ENCODE data around the gene ANO8. TPM values are rescaled to one million over a fixed set of nuclear protein-coding genes. Genes with fewer than 3 reads are reported as not detected.

ANO8 gene
- total and polyA plus RNA-seq, 2 experiments from 2014 or later = 4.5 to 24.9 TPM

DNA sequence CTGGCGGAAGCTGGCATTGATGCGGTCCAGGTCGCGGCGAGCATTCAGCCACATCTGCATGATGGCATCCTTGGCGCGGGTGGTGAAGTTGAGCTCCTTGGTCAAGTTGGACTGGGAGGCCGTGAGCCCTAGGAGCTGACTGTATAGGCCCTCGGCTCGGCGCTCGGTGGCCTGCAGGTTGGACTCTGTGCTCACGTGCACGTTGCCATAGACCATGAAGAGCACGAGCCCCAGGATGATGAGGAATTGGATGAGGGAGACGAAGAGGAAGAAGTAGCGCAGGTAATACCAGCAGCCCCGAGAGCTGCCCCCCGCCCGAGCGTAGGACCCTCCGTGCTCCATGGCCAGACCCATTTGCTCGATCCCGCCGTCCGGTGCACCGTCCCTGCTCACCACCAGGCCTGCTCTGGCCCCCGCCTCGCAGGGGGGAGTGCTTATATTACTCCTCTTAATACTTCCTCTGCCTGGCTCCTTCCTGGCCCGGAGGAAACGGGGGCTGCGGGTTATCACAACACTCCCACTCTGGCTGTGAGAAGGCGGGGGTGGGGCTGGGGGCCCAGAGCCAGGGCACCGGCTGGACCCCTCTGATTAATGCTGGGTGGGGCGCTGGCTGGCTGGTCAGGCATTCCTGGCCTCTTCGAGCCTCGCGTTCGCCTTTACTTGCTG lies 42.4 kb upstream of the ANO8 start, which contains the start of gene PLVAP (continued):
- TF ChIP-seq REST (IDR thresholded peaks at IDR 0.05; ENCODE audit: unreplicated experiment) = no peak
- TF ChIP-seq POLR2AphosphoS5 (IDR thresholded peaks at IDR 0.05; ENCODE audit: low read depth) = no peak
- TF ChIP-seq JUNB (IDR thresholded peaks at IDR 0.05; ENCODE audit: unreplicated experiment) = no peak
- no peak for TF ChIP-seq ZNF114 (CRISPR knock-in tag; IDR thresholded peaks at IDR 0.05)
- no peak for TF ChIP-seq ETS1 (IDR thresholded peaks at IDR 0.05)
- no peak for TF ChIP-seq EZH2 (IDR thresholded peaks at IDR 0.05; ENCODE audit: low read depth, unreplicated experiment)

- no peaks in the 10 kb centered on the region for H3K36me3 ChIP-seq (ENCODE audit: insufficient read depth)
- H3K27me3 ChIP-seq (ENCODE audit: insufficient read depth) = no peaks in the 10 kb centered on the region
- no peak for ATAC-seq
- Mint-ChIP-seq H3K27me3 (ENCODE audit: insufficient read depth, low read depth, poor library complexity) (peaks cover 1% of the 10 kb centered on the region), H3K9me3 (no peaks in the 10 kb centered on the region), H3K27ac (no peak overlapping the region), H3K4me1 (peaks cover 6% of the 10 kb centered on the region; the same call in 2 of the 3 replicates), H3K4me3 (no peak overlapping the region), H3K36me3 (ENCODE audit: low read depth) (no peaks in the 10 kb centered on the region)
- no peaks in the 10 kb centered on the region for H3K9me2 ChIP-seq (ENCODE audit: insufficient read depth)
- H3K4me2 ChIP-seq = no peak overlapping the region
- no peak overlapping the region for H3K4me3 ChIP-seq
- H2AFZ ChIP-seq = peak overlapping the region; percentile 4; the same call in 1 of the 2 replicates
- DNase-seq (ENCODE audit: low spot score) = no peak
- no peak for TF ChIP-seq REST (IDR thresholded peaks at IDR 0.05; ENCODE audit: unreplicated experiment)
- no peak overlapping the region for H3K27ac ChIP-seq (ENCODE audit: low read depth)
- H3F3A ChIP-seq (replicated peaks; ENCODE audit: low read depth) = no peaks in the 10 kb centered on the region
- H3K79me2 ChIP-seq (replicated peaks; ENCODE audit: insufficient read depth) = no peaks in the 10 kb centered on the region
- no peaks in the 10 kb centered on the region; the same call in 1 of the 2 replicates for H3K4me1 ChIP-seq (ENCODE audit: insufficient read depth)
- no peaks in the 10 kb centered on the region for H4K20me1 ChIP-seq (replicated peaks; ENCODE audit: insufficient read depth)
Observed at GRCh38 chr19:17370026-17370587, 35.5 kb upstream of the ANO8 start.
